Muscle of arm (tissue), 12 donors: Measurements from ENCODE around the gene MYOG. TPM values are rescaled to one million over a fixed set of nuclear protein-coding genes. Genes with fewer than 3 reads are reported as not detected.

Experiments
- DNase-seq: peaks from one replicate; pipeline ENCODE4 v3.0.0-alpha.2; 2013
- polyA plus RNA-seq, 12 donors: library from polyadenylated mRNA; unstranded; fragments of 120-200 nt; gene quantifications; one replicate each; pipeline ENCODE4 v1.2.1, GENCODE V29; 2013; ENCODE audit not compliant: insufficient read length in 12 of 12

Gene MYOG
- polyA plus RNA-seq, 12 donors, result 147 to 598 (median 360) TPM

DNA sequence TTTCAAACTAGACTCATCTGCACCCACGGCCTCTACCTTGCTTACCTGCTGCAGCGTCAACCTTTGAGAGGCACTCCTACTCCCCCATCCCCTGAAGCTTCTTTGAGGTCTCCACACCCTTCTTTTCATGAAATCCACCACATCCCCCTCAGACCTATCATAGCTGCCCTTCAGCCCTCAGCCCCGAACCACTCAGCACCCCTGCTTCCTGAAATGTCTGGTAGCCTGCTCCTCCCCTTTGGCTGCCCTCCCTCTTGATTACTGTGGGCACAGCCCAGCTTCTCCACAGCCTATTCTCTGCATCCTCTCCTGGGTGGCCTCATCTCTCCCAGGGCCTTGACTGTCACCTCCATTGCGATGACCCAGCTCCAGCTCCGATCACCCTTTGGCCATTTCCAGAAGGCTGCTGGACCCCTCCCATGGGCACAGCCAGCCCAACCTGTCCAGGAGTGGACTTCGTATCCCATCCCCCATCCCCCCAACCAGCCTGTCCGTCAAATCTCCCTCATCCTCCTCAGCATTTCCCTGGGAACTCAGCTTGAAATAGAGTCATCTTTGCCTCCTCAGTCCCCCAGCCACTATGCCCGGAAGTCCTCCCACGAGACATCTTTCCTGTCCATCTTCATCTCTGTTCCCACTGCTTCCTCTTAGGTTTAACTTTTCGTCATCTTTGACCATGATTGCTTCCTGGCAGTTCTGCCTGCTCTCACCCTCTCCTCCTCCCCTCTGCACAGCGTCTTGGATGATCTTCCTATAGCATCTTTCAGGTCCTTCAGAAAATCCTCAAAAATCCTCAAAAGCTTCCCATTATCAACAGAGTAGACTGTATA is 35.6 kb upstream of the MYOG start:
- no peak for DNase-seq

DNA sequence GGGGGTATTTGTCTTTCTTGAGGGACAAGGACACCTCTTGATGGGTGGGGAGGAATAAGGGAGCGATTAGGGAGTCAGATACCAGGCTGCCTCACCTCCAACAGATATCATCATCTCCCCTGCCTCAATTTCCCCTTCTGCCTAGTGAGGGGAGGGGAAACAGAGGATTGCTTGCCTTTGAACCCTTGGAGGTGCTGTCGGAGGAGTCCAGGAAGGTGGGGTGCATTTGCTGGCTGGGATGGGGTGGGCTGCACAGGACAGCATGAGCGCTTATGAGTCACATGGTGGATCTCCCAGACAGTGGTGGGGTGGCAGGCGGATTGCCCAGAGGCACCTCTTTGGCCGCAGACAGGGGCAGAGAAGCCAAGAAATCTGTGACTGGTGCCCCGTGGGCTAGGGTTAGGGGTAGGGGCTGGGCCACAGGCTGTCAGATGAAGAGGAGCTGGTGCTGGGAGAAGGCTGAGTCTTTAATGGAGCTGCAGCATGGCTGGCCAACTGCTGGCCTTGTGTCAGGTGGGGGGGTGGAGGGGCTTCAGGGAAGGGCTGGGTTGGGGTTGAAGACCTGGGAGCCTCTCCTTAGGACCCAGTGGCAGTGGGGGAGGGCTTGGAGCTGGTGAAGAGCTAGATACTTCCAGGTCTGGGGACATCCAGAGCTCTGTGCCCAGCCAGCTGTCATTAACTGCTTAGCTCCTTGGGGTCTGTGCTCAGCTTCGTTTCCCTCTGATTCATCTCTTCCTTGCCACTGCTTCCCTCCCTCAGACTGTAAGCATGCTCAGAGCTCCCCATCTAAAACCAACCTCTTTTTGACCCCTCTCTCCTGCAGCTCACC is 34.7 kb upstream of the MYOG start:
- no peak for DNase-seq

- peak; percentile 64 for DNase-seq
Observed at GRCh38 chr1:203117611-203118575, 32.1 kb upstream of the MYOG start.

GRCh38 chr1:203116091-203116820 is 30.4 kb upstream of the MYOG start:
- peak; percentile 51 for DNase-seq

DNA sequence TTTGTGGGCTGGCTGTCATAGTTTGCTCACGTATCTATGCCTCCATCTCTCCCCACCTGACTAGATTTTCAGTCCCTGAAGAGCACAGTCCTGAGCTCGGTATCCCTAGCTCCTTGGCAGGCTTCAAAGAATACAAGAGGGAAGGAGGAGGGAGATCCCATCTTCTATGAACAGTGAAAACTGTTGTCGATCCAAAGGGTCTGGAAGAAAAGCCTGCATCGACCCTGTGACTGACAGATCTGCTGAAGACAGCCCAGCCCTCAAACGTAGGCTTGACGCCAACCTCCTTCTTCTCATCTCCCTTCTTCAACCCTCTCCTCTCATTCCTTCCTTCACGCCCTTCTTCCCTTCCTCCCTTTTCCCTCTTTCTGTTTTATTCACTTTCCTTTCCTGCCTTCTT is 28.4 kb upstream of the MYOG start:
- no peak for DNase-seq

- no peak for DNase-seq
Observed at GRCh38 chr1:203113308-203113707, 27.5 kb upstream of the MYOG start.

- no peak for DNase-seq
Observed at GRCh38 chr1:203112475-203112874, 26.7 kb upstream of the MYOG start.

DNA sequence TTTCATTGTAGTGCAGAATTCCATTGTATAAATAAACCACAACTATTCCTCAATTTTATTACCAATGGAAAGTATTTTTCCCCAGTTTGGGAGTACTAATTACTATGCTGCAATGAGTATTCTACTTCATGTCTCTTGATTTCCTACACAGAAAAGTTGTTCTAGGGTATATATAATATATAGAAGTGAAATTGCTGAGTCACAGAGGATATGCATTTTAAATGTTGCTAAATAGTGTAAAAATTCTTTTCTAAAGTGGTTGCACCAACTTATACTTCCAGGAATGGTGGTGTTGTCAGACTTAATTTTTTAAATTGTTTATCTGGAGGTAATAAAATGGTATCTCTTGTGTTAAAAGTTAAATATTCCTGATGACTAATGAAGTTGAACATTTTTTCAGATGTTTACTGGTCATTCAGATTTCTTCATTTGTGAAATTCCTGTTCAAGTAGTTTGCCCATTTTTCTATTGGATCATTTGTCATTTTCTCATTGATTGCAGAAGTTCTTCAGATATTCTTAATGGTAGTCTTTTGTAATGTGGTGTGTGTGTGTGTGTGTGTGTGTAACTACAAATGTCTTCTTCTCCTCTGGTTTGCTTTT is 19.1 kb upstream of the MYOG start:
- DNase-seq, result no peak

DNA sequence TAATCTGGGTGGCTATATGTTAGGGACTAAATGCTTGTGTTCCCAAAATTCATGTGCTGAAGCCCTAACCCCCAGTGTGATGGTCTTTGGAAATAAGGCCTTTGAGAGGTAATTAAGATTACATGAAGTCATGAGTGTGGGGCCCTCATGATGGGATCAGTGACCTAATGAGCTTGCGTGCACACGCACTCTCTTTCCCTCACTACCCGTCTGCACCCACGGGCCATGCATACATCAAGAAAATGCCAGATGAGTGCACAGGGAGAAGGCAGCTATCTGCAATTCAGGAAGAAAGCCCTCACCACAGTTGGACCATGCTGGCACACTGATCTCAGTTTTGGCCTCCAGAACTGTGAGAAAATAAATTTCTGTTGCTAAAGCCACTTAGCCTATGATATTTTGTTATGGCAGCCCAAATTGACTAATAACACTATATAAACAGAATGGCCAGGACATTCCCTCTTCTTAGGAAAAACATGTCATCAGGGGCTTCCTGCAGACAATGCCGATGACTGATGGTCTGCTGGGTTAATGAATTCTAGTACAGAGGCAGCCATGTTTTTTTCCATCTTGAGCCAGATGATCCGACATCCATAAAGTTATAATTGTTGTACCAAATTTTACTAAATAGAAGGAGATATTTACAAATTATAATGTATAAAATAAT is 18.1 kb upstream of the MYOG start:
- DNase-seq, result no peak

- no peak for DNase-seq
Observed at GRCh38 chr1:203103216-203103615, 17.4 kb upstream of the MYOG start.

- no peak for DNase-seq
Observed at GRCh38 chr1:203101813-203102634, 16.2 kb upstream of the MYOG start.

DNA sequence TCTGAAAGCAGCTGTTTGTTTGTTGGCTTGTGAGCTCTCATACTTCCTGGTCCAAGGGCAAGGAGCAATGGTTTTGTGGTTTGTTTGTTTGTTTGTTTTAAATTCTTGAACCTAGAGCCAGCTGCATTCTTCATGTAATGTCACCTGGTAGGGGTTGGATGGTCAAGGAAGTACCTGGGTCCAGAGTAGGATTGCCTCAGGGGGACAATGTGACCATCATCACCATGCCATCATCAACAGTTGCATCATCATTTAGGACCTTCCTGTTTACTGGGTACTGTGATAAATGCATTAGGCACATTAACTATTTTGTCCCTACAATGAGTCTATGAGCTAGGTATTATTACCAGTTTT is 14.7 kb upstream of the MYOG start:
- no peak for DNase-seq

DNA sequence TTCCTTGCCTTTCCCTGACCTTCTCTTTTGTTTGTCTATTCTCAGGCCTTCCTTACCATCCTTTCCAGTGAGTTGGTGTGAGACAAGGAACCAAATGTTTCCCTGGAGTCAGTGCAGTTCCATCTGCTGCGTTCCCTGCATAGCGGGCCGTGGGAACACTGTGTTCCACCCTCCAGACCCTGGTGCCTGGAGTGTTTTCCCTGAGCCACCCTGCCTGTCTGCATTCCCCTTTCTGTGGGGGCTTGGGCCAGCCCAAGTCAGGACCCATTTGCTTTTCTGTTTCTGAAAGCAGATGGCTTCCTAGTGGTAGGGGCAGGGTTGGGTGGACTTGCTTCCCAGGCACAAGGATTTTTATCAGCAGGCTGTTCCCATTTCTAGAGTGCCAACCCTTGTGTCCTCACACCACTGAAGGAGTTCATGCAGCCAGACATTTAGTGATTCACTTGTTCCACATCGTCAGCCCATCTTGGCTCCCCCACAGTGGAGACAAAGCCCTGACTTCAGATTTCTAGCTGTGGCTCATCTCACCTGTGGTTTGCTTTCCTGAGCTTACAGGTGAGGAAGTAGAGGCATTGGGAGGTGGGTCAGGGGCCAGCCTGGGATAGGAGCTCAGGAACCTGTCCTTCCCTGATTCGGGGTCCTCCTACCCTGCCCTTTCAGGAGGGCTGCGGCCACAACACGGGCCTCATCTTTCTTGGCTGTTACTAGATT is 14.1 kb upstream of the MYOG start:
- DNase-seq, result no peak

DNA sequence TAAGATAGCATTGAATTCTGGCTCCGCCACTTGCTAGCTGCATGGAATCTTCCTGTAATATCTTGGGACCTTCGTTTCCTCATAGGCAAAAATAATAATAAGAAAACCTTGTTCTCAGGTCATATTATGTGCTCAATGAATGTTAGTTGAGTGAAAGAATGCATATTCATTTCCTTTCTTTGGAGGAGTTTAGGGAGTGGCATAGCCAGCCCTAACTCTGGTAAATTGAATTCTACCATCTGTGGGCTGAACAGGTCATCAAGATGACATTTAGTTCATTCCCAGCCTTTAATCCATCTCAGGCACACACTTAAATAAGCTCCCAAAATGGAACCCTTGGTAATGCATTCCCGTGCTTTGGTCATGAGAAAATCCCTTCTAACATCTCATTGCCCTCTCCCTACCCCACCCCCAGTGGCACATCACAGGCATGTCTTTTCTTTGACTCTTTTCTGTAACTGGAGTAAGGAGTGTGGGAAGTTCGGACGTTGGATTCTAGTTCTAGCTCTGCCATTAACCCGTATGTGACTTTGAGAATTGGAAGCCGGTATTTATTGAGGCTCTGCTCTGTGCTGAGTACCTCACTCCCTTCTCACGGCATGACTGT is 13.2 kb upstream of the MYOG start:
- DNase-seq, result no peak

DNA sequence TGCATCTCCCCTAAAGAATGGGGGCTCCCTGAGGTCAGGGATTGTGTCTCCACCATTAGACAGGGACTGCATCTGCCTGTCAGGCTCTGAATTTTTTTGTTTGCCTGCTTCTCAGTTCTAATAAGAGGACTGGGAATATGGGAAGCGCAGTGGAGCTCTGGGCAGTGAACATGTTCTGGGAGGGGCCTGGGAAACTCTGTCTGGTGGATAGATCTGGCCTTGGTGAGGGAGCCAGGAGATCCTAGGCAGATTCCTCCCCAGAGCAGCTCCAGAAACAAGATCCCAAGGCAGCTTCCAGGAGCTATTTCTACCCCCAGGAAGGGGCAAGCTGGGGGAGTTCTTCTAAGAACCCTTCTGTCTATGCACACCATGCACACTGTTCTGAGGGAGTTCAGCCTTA is 12.6 kb upstream of the MYOG start:
- no peak for DNase-seq

DNA sequence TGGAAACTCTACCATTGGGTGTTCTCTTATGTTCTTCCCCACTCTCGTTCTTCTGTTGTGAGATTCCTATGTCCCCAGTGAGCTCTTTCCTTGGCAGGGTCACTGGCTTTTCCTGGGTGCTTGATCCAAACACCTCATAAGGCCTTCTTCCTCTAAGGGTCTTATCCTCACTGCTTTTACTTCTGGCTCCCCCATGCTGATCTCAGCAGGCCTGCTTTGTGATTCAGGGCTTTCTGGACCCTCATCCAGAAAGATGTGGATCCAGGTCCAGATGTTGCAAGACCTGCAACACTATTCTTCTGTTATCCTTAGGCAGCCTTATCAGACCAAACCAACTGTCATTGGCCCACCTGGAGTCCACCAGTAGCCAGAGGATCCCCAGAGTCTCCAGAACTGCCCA is 11.2 kb upstream of the MYOG start:
- DNase-seq, result no peak

GRCh38 chr1:203096566-203096965 is 10.8 kb upstream of the MYOG start:
- no peak for DNase-seq

DNA sequence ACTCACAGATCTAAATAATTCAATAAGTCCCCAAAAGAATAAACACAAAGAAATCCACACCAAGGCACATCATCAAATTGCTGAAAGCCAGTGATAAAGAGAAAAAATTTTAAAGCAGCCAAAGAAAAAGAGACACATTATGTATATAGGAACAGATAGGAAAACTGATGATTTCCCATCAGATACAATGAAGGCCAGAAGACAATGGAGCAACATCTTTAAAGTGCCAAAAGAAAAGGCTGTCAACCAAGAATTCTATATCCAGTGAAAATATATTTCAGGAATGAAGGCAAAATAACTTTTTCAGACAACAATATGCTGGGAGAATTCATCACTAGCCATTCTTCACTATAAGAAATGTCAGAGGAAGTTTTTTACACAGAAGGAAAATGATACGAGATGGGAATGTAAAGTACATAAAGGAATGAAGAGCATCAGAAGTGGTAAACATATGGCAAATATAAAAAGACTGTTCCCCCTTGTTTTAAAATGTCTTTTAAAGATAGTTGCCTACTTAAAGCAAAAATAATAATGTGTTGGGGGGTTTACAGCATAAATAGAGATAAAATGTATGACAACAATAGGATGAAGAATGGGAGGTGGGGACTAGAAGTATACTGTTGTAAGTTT is 9.4 kb upstream of the MYOG start:
- no peak for DNase-seq
